Limb (tissue), 2 donors: ENCODE measurements around the gene DTL.

Experiments
- DNase-seq, 2 donors: peaks; one replicate each; pipeline ENCODE4 v3.0.0-alpha.2; 2016; ENCODE audit errors: extremely low spot score in 2 of 2

Gene DTL

GRCh38 chr1:212124690-212125582 is 89.4 kb downstream of the DTL start:
- DNase-seq = no peak

DNA sequence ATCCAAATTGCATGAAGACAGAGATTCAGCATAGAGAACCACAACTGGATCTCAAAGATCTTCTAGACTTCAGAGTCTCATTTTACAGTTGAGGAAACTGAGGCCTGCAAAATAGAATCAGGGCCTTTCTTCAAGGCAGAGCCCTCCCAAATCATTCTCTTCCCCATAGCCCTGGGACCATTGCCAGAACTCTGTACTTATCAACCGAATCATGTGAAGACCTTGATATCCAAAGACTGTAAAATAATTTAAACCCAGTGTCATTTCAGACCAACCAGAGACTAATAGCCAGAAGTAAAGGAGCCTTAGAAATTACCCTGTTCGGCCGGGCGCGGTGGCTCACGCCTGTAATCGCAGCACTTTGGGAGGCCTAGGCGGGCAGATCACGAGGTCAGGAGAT is 90.1 kb downstream of the DTL start:
- DNase-seq = no peak

GRCh38 chr1:212127221-212127620 is 91.7 kb downstream of the DTL start:
- DNase-seq = no peak

- no peak for DNase-seq
Measured at GRCh38 chr1:212129781-212130180, 94.2 kb downstream of the DTL start.

DNA sequence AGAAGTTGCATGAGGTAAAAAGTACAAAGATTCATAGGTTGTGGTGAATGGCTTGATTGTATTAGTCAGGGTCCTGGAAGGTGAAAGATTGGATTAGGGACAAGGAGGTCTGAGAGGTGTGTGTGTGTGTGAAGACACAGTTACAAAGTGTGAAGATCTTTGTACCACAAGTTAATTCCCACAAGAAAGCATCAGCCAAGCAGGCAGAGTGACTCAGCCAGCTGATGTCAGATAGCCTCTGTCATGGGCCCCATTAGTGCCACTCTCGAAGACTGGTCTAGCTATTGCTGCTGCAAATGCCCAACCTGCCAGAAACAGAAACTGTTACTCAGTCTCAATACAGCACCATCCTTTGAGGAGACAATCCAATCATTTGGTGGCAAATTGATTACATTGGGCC is 96.5 kb downstream of the DTL start:
- DNase-seq = no peak

- no peak for DNase-seq
Measured at GRCh38 chr1:212133319-212133718, 97.8 kb downstream of the DTL start.

- DNase-seq = no peak
Measured at GRCh38 chr1:212135166-212135565, 99.6 kb downstream of the DTL start.

- DNase-seq = no peak
Measured at GRCh38 chr1:212137854-212138253, 102.3 kb downstream of the DTL start.

DNA sequence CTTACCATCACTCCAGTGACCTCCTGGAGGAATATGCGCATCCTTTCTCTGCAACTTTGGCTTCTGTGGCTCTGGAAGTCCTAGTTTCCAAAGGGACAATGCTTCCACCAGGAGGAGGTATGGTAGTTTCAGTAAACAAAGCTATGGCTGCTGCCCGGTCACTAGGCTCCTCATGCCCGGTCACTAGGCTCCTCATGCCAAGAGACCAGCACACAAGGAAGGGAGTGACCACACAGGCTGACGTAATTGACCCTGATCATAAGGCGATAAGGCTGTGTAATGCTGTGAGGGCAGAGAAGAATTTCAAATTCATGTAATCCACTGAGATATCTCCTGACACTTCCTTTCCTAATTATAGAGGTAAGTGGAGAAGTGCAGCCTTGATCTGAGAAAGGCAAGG is 102.9 kb downstream of the DTL start:
- DNase-seq = no peak

GRCh38 chr1:212139526-212140135 is 104.1 kb downstream of the DTL start:
- DNase-seq = no peak

DNA sequence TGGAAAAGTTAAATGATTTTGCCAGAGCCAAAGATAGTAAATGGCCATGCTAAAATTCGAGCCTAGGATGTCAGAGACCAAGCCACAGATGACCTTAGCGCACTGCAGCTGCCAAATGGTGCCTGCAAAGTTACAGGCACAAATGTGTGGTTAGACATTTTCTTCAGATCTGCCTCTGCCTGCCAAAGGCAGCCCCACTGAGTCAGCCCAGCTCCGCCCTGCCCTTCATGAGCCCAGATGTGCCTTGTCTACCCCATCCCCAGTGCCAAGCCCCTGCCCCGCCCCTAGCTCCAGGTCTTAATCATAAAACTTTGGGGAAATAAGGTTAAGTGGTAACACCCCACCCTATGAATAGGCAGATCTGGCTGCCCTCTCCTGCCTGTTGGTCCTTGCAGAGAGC is 105.9 kb downstream of the DTL start:
- DNase-seq = no peak

DNA sequence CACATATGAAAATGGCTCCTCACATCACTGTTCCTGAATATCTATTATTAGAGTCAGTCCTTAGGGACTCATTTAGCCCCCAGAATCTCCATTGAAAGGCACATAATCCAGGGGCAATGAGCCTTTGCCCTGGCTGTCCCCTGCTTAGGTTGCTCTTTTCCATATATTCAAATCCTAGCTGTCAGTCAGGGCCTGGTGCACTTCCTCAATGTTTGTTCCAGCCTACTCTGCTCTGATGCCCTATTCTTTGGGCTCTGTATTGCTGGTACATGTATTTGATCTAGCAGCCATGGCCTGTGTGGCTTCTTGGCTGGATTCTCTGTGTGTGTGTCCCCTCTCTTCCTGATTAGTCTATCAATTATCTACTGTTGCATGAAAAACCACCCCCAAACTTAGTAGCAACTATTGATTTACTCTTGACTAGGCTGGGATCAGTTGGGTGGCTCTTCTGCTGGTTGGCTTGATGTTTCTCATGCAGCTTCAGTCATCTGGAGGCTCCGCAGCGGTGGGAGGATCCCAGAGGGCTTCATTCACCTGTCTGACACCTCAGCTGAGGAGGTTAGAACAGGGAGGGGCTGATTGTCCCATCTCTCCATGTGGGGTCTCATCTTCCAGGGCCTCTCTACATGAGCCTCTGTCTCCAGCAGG is 107.5 kb downstream of the DTL start:
- no peak for DNase-seq

- no peak for DNase-seq
Measured at GRCh38 chr1:212147581-212148033, 112.1 kb downstream of the DTL start.

DNA sequence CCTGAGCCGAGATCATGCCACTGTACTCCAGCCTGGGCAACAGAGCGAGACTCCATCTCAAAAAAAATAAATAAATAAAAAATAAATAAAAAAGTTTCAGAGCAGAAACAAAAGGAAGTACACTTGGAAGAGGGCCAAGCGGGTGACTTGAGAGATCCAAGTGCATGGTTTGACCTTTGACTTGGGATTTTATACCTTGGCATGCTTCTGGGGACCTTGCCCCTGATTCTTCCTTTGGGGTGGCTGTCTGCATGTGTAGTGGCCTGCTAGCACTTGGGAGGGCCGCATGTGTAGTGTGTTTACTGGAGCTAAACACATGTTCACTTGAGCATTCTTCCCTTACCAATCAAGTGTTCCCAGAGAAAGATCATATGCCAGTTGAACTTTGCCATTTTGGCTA is 114.0 kb downstream of the DTL start:
- DNase-seq = no peak

GRCh38 chr1:212152308-212152693 is 116.8 kb downstream of the DTL start:
- no peak for DNase-seq

- no peak for DNase-seq
Measured at GRCh38 chr1:212152869-212153268, 117.3 kb downstream of the DTL start.

DNA sequence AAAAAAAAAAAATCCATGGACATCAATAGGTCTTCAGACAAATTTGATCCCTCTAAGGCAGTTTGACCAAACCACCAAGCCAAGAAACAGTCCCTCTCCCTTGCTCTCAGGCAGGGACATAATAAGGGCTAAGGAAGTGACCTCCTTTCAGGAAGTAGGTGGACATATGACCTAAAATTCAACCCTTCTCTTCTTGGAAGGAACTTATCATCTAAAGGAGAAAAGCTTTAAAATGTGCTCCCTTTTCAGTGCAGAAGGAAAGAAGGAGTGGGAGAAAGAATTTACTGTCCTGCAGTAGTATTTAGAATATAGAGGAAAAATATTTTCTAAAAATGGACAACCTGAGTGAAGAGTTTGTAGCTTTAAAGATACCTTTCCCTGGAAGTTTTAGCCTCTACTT is 118.1 kb downstream of the DTL start:
- DNase-seq = no peak
